22Rv1 (cell line): ENCODE results near the gene TTC8.
A peak's percentile ranks its signal among the peaks of the same experiment; 100 is the strongest.

ENCODE experiments used
- H3K27ac ChIP-seq: fragments of 450-650 bp; 2 replicates; pipeline ENCODE4 v1.5.1; 2017
- CTCF ChIP-seq: fragments of 450-650 bp; IDR thresholded peaks from 2 replicates; pipeline ENCODE4 v1.5.1; 2017; ENCODE audit warnings: mild to moderate bottlenecking
- ZFX ChIP-seq: fragments of 450-650 bp; IDR thresholded peaks from 2 replicates; pipeline ENCODE4 v1.6.1; 2017; ENCODE audit warnings: antibody characterized with exemption, borderline replicate concordance

TTC8 gene

GRCh38 chr14:88866305-88866704, 41.9 kb downstream of the TTC8 start:
- H3K27ac ChIP-seq, result no peak overlapping the region
- TF ChIP-seq ZFX, result no peak
- TF ChIP-seq CTCF, result no peak

DNA sequence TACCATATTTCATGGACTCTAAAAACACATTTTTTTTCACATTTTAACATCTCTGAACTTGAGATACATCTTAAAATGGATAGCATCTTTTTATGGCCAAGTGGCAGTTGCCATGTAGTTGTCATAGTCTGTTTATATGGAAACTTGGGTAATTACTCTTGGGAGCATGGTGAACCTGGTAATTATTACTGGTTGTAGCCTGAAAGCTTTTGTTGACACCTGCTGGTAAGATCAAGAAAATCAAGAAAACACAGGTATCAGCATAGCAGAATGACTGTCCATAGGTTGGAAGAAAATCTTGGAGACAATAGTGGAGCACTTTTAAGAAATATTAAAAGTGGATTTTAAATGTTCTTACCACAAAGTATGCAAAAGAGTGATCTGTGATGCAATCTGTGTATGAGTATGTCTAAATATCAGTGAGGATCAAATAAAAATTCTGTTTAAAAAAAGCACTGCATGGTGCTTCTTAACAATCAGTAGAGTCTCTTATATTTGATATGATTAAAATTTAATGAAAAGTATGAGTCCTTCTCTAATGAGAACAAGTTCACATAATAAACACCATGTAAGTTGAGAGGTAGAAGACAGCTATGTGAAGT, 44.2 kb downstream of the TTC8 start:
- TF ChIP-seq ZFX, result no peak
- TF ChIP-seq CTCF, result peak; percentile 76
- no peak overlapping the region for H3K27ac ChIP-seq

DNA sequence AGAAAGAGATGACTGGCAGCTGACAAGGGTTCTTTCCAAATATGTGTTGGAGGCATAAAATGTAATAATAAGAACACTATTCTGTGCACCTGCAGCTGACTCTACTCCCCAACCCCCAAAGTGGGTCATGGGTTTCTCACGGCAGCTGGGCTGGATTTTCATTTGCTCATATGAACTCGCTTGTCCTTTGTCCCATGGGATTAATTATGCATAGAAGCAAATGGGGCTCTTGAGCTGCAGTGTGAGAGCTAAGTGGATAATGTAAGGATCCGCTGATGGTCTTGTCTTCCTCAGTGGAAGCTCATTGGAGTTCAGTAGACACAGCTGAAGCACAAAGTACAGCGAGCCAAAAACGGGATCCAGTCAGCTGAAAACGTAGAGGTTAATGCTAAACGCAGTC, 46.3 kb downstream of the TTC8 start:
- no peak overlapping the region for H3K27ac ChIP-seq
- TF ChIP-seq ZFX (no peak), CTCF (no peak)

GRCh38 chr14:88871429-88871828, 47.0 kb downstream of the TTC8 start:
- no peak for TF ChIP-seq CTCF
- TF ChIP-seq ZFX, result no peak
- H3K27ac ChIP-seq, result no peak overlapping the region

DNA sequence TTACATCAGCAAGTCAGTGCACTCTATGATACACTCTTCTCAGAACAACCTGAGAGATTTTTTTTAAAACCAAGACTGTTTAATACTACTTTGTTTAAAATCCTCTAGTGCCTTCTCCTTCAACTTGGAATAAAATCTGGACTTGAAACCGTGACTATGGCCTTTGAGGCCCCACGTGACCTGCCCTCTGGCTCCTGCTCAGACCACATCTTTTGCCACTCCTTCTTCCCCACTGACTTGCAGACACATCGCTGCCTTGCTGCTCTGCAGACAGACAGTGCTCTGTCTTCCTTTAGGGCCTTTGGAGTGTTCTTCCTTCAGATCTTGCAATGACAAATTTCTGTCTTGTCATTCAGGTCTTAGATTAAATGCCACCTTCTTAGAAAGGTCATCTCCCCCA, 48.5 kb downstream of the TTC8 start:
- TF ChIP-seq CTCF, result no peak
- no peak for TF ChIP-seq ZFX
- no peak overlapping the region for H3K27ac ChIP-seq

DNA sequence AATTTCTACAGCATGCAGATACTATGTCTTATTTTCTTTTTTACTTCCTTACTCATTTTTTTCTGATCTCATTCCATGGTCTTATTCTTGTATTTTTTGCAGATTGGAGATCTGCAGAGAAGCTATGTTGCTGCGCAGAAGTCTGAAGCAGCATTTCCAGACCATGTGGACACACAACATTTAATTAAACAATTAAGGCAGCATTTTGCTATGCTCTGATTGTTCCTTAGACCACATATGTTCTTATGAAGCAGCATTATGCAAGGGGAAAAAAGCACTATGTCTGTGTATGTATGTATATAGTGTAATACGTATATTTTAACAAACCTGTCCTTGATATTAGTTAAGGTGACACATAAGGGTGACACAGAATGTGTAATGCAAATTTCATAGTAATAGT, 52.7 kb downstream of the TTC8 start:
- TF ChIP-seq ZFX (no peak), CTCF (no peak)
- no peak overlapping the region for H3K27ac ChIP-seq

- H3K27ac ChIP-seq, result no peak overlapping the region
- TF ChIP-seq ZFX, result no peak
- no peak for TF ChIP-seq CTCF
These were observed 54.6 kb downstream of the TTC8 start for GRCh38 chr14:88879022-88879421.
